ENCODE data around the gene CDH23.

The CDH23 gene

DNA sequence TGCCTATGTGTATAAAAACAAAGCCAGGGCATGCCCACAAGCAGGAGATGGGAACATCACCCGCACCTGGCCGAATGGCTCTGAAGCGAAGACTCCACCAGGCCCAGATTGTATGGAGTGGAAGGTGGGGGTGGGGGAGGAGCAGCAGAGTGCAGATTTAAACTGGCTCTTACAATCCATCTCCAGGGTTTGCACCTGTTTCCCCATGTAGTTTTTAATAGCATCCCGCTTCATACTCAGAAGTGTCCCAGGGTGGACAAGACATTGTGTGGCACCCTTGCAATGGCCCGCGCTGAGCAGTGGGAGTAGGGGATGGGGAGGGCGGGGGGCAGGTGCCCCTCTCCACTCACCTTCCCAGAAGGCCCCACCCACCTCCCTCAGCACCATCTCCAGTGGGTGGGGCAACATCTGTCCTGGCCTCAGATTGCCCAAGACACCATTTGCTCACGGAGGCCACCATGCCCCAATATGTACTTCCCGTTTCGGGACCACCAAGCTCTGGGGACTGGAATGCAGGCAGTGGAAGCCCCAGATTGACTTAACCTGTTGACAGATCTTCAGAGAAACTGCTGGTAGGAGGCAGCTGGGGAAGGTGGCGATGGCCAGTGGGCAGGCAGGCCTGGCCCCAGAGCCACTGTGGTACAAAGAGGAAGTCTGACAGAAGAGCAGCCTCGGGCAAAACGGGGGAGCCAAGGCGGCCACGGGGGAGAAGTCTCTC is 353.6 kb downstream of the CDH23 start:
- DNase-seq = no peak

DNA sequence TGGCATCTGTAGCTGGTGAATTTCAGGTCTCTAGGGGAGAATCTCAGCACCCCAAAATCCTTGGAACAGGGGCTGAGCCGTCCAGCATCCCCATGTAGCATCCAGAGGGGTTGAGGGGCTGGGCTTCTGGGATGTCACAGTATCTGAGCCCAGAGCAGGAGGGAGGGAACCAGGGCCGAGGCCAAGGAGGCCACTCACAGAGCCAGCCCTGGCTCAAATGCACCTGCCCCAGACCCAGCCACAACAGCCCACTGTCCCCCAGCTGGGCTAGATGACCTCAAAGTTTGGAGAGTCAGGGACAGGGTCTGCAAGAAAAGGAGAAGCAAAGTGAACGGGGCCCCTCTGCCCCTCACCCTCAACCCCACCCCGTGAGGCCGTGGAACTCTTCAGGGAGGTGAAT is 354.3 kb downstream of the CDH23 start:
- no peak for DNase-seq

DNA sequence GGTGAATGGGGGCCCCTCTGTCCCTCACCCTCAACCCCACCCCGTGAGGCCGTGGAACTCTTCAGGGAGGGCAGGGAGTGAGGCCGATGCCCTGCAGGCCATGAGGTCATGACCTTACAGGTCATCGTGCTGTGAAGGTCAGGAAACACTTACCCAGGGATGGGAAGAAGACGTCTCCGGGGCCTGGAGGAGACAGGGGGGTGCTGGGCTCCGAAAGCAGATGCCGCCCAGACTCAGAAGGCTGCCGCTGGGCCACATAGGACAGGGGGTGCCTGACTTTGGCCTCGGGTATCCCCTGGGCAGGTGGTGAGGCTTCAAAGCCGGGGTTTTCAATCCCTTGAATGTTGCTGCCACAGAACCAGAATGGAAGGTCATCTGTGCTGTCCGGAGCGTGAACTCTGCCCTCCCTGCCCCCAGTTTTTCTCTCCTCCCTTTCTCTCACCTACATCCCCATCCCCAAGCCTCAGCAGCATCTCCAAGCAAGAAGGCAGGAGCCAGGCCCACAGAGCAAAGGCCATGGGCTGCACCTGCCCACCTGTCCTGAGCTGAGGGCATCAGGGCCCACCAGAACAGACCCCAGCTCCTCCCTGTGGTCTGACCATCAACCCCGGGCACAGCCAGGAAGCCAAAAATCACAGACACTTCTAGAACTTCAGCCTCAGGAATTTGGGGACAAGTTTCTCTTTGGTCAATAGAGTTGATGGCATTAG is 354.9 kb downstream of the CDH23 start:
- no peak for DNase-seq

DNA sequence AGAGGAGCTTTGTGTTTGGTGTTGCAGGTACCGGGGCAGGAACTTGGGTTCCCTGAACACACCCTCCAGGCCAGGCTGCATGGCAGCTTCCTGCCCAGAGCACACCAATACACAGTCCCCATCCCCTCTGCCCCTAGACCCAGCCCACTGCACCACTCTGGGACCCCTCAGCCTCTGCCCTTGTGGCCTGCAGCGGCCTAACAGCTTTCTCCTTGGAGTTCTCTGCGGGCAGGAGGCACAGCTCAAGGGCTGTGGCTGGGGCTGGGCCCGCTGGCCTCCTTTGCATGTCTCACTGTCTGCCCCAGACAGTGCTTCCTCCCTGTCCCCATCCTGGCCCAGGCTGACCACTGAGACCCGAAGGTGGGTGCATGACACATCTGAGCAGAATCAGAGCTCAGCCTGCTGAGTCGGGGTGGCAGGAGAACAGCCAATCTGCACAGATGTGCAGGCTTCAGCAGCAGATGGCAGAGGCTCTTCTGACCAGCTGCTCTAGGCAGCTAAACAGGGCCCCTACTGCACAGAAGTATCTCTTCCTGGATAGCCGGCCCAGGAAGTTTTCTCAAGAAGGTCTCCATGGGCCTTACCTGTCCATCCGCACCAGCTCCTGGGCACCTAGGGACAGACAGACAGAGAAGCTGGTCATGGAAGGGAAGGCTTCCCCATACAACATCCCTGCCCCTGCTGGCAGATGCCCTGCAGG is 355.8 kb downstream of the CDH23 start:
- no peak for DNase-seq

DNA sequence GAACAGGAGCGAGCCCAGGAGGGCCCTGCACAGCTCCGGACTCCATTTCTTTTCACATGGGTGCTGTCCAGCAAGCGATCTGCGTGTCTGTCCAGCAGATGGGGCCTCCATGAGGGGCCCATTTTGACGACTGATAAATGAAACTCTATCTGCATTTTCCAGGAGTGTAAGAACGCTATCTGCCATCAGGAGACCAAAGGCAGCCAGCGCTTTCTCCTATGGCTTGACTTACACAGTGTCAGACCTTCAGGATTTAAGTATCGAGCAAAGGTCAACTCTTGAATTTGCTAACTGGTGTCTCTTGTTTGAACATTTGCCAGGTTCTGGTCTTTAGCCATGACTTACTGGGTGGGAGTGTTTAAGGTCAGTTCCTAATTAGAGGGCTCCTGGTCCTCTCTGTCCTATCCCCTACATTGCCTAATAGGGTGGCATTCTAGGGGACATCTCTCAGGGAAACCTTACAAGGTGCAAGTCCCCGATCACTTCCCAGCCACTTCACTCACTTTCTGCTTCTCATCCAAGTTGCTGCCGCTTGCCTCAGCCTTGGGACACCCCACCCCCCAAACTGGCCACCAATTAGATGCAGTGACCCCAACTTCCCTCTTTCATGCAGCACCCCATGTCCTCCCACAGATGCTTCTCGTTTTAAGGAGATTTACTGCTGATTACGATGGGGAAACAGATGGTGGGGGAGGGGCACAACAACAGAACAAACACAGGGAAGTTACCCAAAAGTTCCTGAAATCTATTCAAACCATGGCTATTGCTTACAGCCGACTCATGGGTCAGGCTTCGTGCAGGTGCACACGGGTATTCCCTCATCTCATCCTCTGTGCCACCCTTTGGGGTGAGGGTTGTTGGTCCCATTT is 356.6 kb downstream of the CDH23 start:
- DNase-seq = no peak

DNA sequence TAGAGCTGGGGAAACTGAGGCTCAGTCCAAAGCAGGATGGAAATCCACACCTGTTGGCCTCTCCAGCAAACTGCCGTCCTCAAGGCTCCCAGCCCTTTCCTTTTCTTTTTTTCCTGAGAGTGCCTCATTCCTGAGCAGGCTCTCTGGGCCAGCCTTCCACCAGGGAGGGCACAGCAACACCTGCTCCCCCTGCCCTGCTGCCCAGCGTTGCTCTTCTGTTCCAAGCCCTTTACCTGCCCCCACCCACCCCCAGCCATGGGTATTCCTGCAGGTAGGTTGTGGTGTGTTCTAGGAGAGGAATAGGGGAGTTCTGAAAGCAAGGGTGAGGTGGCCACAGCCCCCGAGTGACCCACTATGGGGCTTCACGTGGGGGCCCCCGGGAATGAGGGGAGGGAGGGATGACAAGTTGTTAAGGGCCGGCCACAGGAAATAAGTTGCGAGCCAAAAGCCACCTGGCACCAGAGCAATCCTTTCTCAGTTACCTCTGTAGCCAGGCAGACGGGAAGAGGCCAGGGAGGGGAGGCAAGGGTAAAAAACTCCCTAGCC is 357.3 kb downstream of the CDH23 start:
- no peak for DNase-seq

DNA sequence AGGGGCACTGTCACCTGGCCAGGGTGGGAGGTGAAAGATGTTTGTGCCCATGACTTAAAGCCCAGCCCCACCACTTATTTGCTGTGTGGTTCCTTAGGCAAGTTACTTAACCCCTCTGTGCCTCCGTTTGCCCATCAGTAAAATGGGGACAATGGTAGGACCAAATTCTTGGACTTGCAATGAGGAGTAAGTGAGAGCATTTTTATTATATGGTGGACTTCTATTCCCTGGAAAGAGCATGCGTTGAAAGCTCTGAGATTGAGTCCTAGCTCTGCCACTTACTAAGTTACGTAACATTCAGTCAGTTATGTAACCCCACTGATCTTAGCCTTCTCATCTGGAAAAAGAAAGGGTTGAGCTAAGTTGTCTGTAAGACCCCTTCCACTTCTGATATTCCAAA is 357.8 kb downstream of the CDH23 start:
- DNase-seq = no peak

DNA sequence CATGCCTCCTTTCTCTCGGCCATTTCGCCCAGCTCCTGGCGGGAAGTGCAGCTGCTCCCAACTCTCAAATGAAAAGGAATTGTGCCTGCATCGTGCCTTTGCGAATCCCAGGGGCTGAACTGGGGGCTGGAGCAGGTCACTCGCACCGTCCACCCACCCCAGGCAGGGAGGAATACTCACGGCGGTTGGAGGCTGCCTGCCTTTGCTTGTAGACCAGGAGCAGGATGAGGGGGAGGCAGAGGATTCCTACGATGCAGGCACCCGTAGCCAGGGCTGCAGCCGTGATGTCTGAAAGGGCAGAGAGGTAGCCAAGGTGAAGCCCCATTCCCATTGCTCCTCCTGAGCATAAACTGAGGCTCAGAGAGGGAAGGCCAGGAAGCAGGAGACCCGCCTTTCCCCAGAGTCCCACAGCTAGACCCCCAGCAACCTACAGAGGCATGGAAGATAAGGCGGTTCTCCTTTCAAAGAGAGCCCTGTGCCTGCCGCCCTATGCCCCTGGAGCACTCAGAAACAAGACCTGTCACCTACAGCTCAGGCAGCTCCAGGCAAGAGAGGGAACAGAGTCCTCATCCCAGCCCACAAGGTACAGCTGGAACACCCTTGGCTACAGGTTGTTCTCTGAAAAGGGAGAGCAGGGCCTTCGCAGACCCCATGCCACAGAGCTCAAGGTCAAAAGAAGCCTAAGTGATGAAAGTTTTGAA is 358.6 kb downstream of the CDH23 start:
- no peak for DNase-seq

DNA sequence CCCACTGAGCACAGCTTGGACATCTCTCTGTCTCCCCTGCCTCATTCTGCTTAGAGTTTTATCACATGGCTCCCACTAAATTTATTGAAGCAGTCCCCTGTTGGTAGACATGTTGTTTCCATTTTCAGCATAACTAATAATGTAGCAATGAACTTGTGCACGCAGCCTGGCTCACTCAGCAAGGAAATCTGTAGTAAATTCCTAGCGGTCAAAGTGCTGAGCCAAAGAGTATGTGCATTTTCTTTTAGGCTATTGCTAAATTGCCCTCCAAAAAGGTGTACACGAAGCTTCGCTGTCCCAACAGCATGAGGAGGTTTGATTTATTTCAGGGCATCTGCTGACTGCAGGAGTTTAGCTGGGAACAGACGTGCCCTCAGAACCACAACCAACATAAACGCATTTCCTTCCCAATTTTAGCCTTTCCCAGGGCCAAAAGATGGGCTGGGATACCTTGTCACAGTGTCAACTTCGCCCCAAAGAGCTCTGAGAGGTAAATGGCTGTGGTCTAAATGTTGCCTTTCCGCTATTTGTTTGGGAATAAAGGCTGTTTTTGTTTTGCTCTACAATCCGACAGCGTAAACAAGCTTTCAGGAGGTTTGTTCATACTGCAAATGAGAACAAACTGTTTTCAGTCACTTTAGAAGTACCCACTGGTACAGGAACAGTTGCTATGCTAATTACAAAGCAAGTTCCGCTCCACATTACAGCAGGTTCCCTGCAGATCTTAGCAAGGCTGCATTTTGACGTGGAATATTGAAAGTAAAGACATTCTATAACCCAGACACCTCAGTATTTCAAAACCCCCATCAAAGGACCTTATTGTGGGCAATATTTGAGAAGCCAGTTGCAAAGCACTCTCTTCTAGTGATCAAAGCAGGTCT is 359.8 kb downstream of the CDH23 start:
- DNase-seq = no peak

DNA sequence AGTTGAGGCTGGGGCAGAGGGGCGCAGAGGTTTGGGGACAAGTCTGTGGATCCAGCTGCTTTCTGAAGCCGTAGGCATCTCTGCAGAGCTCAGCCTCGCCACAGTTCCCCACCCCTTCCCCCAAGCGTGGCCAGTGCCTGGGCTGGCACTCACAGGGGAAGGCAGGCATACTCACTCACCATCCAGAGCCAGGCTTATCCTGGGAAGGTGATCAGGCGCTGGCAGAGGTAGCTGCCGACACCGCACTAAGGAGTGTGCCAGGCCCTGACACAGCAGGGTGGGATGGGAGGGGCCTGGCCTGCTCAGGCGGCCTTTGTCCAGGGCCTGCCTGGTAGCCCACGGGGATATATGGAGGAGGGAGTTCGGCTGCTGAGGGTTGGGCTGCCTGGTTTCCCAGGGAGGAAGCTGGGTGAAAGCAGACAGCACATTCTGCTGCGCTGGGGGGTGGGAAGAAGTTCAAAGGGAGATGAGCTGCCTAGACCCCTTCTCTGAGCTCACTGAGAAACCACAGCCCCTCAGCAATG is 360.7 kb downstream of the CDH23 start:
- no peak for DNase-seq

DNA sequence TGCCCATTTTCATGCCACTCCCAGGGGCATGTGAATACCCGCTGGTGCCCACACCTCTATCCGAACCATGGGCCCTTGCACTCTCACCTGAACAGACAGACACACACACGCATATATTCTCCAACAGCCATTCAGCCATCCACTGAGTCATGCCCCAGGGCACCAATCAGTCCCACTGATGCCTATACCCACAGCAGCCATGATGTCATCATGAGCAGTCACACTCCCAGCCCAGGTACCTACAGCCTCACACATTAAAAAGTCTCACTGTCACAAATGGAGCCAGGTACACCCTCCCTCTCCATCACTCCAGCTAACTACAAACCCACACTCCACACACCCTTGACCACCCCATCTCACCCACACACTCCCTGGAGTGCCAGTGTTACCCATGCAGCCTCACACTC is 364.4 kb downstream of the CDH23 start:
- DNase-seq = no peak

DNA sequence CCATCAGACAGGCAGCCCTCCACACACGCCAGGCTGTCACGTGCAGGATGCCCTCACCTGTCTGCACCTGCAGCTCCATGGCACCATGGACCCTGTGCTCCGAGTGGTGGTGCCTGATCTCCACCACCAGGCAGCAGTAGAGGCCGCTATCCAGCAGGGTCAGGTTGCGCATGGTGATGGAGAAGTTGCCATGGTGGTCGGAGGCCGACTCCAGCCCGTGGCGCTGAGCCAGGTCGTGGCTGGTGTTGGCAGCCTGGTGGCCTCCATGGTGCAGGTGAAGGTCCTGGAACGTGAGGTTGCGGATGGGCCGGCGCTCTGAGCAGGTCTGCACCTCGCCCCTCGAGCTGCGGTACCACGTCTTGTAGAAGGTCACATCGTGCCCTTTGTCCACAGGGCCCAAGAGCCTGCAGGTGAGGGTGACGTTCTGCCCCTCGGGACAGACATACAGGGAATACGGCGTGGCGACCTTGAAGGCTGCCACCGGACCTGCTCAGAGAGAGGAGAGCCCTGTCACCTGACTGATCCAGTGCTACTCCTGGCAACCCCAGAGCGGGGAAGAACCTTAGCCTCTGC is 364.9 kb downstream of the CDH23 start:
- DNase-seq = no peak

DNA sequence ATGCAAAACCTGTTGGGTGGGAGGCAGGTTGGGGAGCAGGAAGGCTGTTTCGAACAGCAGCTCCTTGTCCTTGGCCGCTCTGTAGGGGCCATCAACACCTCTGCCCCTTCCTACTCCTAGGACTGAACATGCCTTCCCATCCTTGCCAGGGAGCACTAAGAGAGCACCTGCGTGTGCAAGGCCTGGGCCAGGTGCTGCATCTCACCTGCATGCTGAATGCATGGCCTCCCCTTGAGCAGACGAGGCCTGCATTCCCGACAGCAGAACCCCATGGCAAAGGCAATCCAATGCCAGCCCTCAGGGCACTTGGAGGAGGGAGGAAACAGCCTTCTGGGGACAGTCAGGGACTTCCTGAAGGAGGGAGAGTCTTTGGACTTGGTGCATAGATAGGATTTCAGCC is 365.6 kb downstream of the CDH23 start:
- no peak for DNase-seq

DNA sequence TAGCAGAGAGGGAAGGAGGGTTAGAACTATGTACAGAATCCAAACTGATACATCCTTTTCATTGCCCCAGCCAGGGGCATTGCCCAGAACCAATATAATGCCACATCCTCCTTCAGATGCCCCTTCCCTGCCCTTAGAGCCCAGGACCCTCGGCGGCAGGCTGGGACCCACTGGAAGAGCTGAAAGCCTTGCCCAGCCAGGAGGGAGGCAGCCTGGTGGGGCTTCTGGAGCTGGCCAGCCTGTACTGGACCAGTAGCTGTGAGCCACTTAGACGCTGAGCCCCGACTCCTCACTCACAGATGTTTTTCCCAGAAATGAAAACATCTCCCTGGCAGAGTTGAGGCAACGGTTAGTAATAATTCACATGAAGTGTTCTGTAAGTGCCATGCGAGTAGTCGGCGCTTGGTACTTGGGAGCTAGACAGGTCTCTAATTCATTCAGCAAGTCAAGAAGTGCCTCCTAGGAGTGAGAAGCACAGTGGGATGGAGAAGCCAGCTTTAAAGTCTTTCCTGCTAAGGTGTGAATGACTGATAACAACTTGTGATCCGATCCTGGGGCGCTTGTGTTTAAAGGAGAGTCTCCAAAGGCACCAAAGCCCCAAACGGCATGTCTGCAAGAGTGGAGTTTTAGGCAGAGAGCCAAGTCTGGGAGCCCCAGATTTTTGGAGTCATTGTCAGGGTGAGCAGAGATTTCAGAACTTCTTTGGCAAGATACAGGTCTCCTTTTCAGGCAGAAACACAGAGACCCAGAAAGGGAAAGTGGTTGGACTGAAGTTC is 366.8 kb downstream of the CDH23 start:
- DNase-seq = no peak

DNA sequence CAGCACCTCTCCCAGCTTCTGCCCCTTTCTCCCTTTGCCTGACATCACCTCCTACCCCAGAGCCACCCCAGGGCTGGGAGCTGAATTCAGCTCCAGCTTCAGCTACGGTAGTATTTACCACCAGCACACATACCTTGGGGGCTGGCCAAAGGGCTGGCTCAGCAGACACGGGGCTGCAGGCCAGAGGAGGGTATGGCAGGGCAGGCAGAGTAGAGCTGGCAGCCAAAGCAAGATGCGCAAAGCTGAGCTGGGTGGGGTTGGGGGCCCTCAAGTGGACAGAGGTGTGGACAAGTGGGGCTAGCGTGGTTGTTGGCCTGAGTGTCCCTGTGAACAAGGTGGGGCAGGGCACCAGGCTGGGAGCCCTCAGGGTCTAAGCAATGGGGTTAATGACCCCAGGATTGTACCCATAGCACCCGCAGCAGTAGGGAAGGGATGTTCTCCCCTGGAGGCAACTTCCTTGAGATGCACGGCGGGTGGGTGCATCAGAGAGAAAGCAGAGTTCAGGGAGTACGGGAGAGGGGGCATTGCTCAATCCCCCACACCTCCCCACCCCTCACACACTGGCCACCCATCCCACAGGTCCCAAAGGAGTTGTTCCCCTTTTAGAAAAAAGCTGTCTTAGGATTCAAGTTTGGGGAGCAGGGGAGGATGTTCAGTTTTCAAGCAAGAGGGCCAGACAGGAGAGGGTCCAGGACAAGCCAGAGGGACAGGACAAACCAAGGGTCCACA is 368.6 kb downstream of the CDH23 start:
- no peak for DNase-seq

DNA sequence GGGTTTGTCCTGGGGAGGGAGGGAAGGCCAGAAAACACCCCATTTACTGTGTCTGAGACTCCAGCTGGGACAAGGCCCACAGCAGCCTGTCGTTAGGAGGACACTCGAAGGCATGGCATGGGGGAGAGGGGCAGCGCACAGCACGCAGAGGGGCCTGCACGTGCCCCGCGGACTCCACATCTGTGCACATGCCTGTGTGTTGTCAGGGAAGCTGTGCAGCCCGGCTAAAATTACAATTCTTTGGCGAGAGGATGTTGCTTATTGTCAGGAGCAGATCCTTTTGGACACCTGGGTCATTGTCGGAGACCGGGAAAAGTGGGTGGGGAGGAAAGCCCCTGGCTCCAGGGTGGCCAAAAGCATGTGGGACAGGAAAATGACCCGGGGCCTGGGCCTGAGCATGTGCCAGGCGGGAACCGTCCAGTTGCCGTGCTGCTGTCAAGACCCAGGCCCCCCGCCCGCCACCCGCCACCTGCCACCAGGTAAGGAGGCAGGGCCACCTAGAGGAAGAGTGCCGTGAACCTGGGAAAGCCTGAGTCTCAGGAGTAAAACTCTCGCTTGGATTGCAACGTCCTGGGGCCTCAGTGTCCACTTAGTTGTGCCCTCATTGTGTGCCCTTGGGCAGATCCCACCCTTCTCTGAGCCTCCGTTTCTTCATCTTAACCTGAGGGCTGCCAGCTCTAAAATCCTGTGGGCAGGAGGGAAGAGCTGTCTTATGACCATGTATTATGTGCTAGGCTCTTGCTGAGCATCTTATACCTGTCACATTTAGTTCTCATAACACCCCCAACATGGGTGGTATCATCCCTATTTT is 369.4 kb downstream of the CDH23 start:
- DNase-seq = no peak

DNA sequence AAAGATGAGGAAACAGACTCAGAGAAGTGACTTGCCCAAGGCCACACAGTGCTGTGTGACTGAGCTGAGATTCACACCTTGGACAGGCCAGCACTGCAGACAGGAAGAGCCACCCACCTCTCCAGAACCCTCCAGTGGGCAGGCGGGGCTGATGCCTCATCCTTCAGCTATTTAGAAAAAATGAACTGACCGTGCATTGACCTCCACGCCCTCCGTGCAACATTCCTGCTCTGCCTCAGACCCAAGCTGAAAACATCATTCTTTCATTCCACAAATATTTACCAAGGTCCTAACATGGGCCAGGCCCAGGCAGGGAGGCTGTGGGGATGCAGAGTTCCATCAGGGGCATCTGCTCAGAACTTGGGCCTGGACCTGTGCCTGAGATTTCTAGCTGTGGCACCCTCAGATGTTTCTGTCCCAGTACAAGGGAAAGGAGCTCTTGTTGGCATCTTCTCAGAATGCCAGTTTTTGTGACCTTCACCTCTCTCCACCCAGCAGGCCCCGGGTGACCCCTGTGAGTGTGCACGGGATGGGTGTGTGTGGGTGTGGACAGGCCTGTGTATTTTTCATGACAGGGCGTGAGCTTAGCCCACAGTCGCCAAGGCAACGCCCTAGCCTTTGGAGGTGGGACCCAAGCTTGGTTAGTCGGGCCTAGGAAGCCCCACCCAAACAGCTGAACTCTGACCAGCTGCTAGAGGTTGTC is 370.1 kb downstream of the CDH23 start:
- no peak for DNase-seq

Data from NCI-H2081 (cell line).